ENCODE data around the gene TMIGD2. TPM values are rescaled to one million over a fixed set of nuclear protein-coding genes. Genes with fewer than 3 reads are reported as not detected.
"Not testable (repeated sequence)": the region's sequence is repeated elsewhere in the genome, so short reads cannot be mapped to it uniquely, and the experiment has no call there.

Gene TMIGD2
- total RNA-seq, 1 experiment from 2014 or later = not detected

DNA sequence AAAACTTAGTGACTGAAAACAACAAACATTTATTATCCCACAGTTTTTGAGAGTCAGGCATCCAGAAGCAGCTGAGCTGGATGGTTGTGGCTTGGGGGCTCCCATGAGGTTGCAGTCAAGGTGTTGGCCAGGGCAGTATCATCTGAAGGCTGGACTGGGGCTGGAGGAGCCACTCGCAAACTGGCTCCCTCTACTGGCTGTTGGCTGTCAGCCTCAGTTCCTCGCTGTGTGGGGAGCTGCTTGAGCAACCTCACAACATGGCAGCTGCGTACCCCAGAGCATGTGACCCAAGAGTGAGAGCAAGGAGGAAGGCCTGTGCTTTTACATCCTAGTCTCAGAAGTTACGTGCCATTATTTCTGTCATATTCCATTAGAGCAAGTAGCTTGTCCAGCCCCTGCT lies 45.6 kb downstream of the TMIGD2 start:
- Histone ChIP-seq H3K36me3 (ENCODE audit: control insufficient read depth, insufficient read depth, low read length) (no peaks in the 10 kb centered on the region), H3K27me3 (ENCODE audit: control insufficient read depth, insufficient read depth, low read length) (no peaks in the 10 kb centered on the region), H3K4me1 (ENCODE audit: control insufficient read depth, insufficient read depth, low read length) (no peaks in the 10 kb centered on the region), H3K4me3 (ENCODE audit: low read depth in 2 of 2, low read length in 2 of 2) (no peak overlapping the region), H3K27ac (ENCODE audit: low read length) (no peak overlapping the region), H3K9me3 (ENCODE audit: control insufficient read depth, insufficient read depth, low read depth, low read length) (no peaks in the 10 kb centered on the region)
- BruUV-seq (replicated peaks) = no TSS peak
- intact Hi-C loops (cut with micrococcal nuclease; ENCODE audit: unreplicated experiment) (no loop called here), in situ Hi-C loops (cut with HindIII; ENCODE audit: low pct_unique_long_range_greater_than_20kb, low sequenced_read_pairs) (no loop called here)
- ChIA-PET CTCF (no interaction called here), POLR2A (no interaction called here)
- ATAC-seq = no peak; the same call in 1 of the 2 replicates
- TF ChIP-seq, protein P1, sequence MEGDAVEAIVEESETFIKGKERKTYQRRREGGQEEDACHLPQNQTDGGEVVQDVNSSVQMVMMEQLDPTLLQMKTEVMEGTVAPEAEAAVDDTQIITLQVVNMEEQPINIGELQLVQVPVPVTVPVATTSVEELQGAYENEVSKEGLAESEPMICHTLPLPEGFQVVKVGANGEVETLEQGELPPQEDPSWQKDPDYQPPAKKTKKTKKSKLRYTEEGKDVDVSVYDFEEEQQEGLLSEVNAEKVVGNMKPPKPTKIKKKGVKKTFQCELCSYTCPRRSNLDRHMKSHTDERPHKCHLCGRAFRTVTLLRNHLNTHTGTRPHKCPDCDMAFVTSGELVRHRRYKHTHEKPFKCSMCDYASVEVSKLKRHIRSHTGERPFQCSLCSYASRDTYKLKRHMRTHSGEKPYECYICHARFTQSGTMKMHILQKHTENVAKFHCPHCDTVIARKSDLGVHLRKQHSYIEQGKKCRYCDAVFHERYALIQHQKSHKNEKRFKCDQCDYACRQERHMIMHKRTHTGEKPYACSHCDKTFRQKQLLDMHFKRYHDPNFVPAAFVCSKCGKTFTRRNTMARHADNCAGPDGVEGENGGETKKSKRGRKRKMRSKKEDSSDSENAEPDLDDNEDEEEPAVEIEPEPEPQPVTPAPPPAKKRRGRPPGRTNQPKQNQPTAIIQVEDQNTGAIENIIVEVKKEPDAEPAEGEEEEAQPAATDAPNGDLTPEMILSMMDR (IDR thresholded peaks at IDR 0.05) = no peak
- TF ChIP-seq, protein P2, sequence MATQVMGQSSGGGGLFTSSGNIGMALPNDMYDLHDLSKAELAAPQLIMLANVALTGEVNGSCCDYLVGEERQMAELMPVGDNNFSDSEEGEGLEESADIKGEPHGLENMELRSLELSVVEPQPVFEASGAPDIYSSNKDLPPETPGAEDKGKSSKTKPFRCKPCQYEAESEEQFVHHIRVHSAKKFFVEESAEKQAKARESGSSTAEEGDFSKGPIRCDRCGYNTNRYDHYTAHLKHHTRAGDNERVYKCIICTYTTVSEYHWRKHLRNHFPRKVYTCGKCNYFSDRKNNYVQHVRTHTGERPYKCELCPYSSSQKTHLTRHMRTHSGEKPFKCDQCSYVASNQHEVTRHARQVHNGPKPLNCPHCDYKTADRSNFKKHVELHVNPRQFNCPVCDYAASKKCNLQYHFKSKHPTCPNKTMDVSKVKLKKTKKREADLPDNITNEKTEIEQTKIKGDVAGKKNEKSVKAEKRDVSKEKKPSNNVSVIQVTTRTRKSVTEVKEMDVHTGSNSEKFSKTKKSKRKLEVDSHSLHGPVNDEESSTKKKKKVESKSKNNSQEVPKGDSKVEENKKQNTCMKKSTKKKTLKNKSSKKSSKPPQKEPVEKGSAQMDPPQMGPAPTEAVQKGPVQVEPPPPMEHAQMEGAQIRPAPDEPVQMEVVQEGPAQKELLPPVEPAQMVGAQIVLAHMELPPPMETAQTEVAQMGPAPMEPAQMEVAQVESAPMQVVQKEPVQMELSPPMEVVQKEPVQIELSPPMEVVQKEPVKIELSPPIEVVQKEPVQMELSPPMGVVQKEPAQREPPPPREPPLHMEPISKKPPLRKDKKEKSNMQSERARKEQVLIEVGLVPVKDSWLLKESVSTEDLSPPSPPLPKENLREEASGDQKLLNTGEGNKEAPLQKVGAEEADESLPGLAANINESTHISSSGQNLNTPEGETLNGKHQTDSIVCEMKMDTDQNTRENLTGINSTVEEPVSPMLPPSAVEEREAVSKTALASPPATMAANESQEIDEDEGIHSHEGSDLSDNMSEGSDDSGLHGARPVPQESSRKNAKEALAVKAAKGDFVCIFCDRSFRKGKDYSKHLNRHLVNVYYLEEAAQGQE (IDR thresholded peaks at IDR 0.05; ENCODE audit: insufficient read depth in 1 of 2, low read depth in 2 of 2, low read length in 1 of 2) = no peak
- no peak for TF ChIP-seq SIN3A (IDR thresholded peaks at IDR 0.05; ENCODE audit: borderline replicate concordance, insufficient read depth, low read depth, low read length)
- TF ChIP-seq POLR2AphosphoS5 (IDR thresholded peaks at IDR 0.05; ENCODE audit: low read depth, low read length) = no peak
- no peak for TF ChIP-seq TCF7L2 (IDR thresholded peaks at IDR 0.05; ENCODE audit: low read depth, low read length)
- no peak for DNase-seq (ENCODE audit: low read depth, low spot score)

DNA sequence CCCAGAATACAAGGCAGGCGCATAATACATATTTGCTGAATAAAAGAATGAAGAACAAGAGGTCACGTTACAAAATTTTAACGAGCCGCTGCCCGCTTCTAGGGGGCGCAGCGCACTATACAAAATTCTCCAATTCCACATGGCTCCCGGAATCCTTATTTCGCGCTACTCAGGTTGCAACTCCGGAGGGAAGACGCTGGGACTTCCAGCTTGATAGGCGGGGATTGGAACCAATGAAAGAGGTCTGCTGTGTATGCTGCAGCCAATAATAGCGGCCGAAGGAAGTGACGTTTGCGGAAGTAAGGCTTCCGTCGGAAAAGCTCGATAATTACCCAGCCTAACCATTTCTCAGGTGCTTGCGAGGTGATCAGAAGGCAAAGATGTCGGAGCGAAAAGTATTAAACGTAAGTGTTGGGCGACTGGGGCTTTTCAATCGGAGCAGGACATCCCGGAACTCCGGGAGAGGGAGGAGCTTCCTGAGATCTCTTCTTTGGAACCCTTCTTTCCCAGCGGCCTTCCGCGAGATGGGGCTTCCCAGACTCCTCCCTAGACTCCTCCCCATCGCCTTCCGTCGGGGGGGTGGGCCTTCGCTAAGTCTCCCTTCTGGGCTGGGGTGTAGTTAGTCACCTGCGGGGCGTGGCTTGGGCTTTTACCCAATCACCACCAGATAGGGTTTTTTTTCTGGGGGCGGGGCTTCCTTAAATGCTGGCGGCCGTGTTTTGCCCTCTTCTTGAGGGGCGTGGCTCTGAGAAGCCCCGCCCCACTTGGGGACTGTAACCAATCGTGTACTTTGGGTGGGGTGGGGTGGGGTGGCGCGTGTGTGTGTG lies 55.2 kb downstream of the TMIGD2 start, which contains the start of gene YJU2:
YJU2 (plus strand) TSS at position 314 of the 827 bp plus-strand sequence; CDS start at position 381, 67 bp downstream.
- intact Hi-C loops (cut with micrococcal nuclease; ENCODE audit: unreplicated experiment) (no loop called here), in situ Hi-C loops (cut with HindIII; ENCODE audit: low pct_unique_long_range_greater_than_20kb, low sequenced_read_pairs) (no loop called here)
- peak; percentile 91 for DNase-seq (ENCODE audit: low read depth, low spot score)
- no peak for TF ChIP-seq TCF7L2 (IDR thresholded peaks at IDR 0.05; ENCODE audit: low read depth, low read length)
- TF ChIP-seq, protein P2 (IDR thresholded peaks at IDR 0.05; ENCODE audit: insufficient read depth in 1 of 2, low read depth in 2 of 2, low read length in 1 of 2) = no peak
- TF ChIP-seq POLR2AphosphoS5 (IDR thresholded peaks at IDR 0.05; ENCODE audit: low read depth, low read length) = peak; percentile 76
- TF ChIP-seq, protein P1 (IDR thresholded peaks at IDR 0.05) = no peak
- peaks cover 4% of the 10 kb centered on the region; the same call in 1 of the 2 replicates for H3K4me1 ChIP-seq (ENCODE audit: control insufficient read depth, insufficient read depth, low read length)
- no peaks in the 10 kb centered on the region for H3K36me3 ChIP-seq (ENCODE audit: control insufficient read depth, insufficient read depth, low read length)
- peak; percentile 97 for ATAC-seq
- H3K27me3 ChIP-seq (ENCODE audit: control insufficient read depth, insufficient read depth, low read length) = no peaks in the 10 kb centered on the region
- H3K27ac ChIP-seq (ENCODE audit: low read length) = peak within 1 kb of the TSS; percentile 96
- ChIA-PET CTCF (interaction anchor here (0.8 kb wide), 2 partner anchors 20 to 144 kb away, joined by 3 to 4 read pairs; no protein-coding TSS in a partner anchor), POLR2A (interaction anchor here (0.7 kb wide), 1 partner anchor 112 kb away, joined by 3 read pairs; no protein-coding TSS in a partner anchor)
- BruUV-seq (replicated peaks) = TSS peak; percentile 92
- H3K4me3 ChIP-seq (ENCODE audit: low read depth in 2 of 2, low read length in 2 of 2) = peak within 1 kb of the TSS; percentile 67 to 83
- no peaks in the 10 kb centered on the region for H3K9me3 ChIP-seq (ENCODE audit: control insufficient read depth, insufficient read depth, low read depth, low read length)

DNA sequence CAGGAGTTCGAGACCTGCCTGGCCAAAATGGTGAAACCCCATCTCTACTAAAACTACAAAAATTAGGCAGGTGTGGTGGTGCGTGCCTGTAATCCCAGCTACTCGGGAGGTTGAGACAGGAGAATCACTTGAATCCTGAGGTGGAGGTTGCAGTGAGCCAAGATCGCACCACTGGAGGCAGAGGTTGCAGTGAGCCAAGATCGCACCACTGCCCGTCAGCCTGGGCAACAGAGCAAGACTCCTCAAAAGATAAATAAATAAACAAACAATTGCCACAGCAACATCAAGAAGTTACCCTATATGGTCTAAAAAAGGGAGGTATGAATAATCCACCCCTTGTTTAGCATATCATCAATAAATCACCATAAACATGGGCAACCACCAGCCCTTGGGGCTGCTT lies 56.3 kb downstream of the TMIGD2 start:
- BruUV-seq (replicated peaks); intact Hi-C loops (cut with micrococcal nuclease; ENCODE audit: unreplicated experiment); in situ Hi-C loops (cut with HindIII; ENCODE audit: low pct_unique_long_range_greater_than_20kb, low sequenced_read_pairs); H3K4me3 ChIP-seq (ENCODE audit: low read depth in 2 of 2, low read length in 2 of 2); H3K4me1 ChIP-seq (ENCODE audit: control insufficient read depth, insufficient read depth, low read length); H3K9me3 ChIP-seq (ENCODE audit: control insufficient read depth, insufficient read depth, low read depth, low read length); CTCF ChIA-PET; H3K36me3 ChIP-seq (ENCODE audit: control insufficient read depth, insufficient read depth, low read length); DNase-seq (ENCODE audit: low read depth, low spot score); POLR2A ChIA-PET; H3K27me3 ChIP-seq (ENCODE audit: control insufficient read depth, insufficient read depth, low read length); ATAC-seq: not testable (repeated sequence)
- H3K27ac ChIP-seq (ENCODE audit: low read length) = peak overlapping the region; percentile 96
